ENCODE results near the gene PPP2R5B.

Gene PPP2R5B

GRCh38 chr11:64878494-64879243 lies 45.8 kb upstream of the PPP2R5B start, which contains the start of gene EHD1:
Gene EHD1, minus strand, starts transcription at chr11:64878621. Its CDS starts 157 bp downstream, at chr11:64878464.
- peak; percentile 51 for TF ChIP-seq CTCF (IDR thresholded peaks at IDR 0.05; ENCODE audit: insufficient read depth, missing control alignments)
- FAIRE-seq: no peak
- DNase-seq (ENCODE audit: insufficient read length, low spot score): peak; percentile 99

DNA sequence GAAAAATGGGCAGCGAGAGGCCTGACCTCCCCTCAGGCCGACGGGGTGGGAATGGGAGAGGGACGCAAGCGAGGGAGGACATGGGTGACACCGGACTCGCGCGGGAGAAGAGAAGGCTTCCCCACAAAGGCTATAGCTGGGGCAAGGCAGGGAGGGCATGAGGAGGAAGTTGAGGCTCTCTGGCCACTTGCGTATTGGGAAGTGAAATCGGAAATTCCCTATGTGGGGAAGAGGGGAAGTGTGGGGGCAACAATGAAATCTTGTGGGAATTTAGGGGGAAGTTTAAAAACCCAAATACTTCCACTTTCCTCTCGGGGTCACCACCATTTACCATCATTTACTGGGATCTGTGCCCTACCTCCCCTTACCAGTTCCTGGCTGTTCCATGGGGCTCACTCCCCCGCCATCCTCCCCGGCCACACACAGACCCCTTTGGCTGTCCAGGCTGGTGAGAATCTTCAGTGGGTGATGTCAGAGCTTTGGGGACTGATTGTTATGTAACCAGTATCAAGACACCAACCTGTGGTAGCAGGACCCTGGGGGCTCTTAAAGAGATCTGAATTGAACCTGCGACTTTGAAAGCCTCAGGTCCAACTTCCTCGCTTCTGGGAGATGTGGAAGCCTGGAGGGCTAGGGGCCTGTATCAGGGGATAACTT lies 45.1 kb upstream of the PPP2R5B start:
- FAIRE-seq (no peak), DNase-seq (ENCODE audit: insufficient read length, low spot score) (no peak)
- no peak for TF ChIP-seq CTCF (IDR thresholded peaks at IDR 0.05; ENCODE audit: insufficient read depth, missing control alignments)

DNA sequence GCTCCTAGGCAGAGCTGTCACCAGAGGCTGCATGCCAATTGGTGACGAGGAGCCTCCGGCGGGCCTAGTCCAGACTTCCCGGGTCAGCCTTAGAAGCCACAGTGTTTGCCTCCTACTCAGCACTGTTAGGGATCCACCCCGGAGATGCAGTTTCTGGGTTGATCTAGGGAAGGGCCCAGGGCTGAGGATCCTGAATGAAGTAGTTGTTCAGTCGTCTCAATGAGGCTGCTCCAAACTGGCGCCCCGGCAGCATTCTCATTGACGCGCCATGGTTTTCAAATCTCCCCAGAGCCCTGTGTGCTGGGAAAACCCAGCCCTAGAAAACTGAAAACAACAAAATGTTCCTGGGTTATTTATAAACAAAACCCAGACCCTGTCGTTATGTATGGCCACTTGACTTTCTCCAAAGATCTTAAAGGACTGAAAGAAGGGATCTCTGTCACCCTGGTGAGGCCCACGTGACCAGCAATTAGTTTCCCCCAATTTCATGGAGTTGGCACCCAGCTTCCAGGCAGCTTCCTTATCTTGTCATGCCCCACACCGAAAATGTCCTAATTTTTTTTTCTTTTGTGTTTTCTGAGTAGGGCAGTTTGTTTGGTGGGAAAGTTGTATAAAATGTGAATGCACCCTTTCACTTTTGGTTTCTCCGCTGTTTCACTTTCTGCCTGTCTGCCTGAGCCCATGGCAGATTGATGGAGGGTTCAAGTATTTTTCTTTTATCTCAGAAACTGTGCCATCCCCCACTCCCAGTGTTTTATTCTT lies 44.1 kb upstream of the PPP2R5B start:
- DNase-seq (ENCODE audit: insufficient read length, low spot score) (no peak), FAIRE-seq (no peak)
- TF ChIP-seq CTCF (IDR thresholded peaks at IDR 0.05; ENCODE audit: insufficient read depth, missing control alignments): no peak

- FAIRE-seq (no peak), DNase-seq (ENCODE audit: insufficient read length, low spot score) (no peak)
- TF ChIP-seq CTCF (IDR thresholded peaks at IDR 0.05; ENCODE audit: insufficient read depth, missing control alignments): no peak
Measured at GRCh38 chr11:64881476-64881875, 43.0 kb upstream of the PPP2R5B start.

DNA sequence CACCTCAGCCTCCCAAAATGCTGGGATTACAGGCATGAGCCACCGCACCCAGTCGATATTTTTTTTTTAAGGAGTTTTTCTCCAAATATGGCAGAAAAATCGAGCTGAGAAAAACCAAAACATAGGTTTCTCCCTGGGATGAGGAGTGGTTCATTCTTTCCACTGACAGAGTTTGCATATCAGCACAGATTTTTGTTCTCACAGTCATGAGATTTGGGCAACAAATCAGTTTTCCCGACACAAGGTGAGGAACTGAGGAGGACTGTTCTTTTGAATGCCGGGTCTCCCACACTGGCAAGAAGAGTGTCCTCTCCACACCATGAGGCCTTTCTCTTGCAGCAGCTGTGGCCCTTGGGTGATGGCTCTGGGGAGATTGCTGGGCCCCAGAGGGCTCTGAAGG lies 42.2 kb upstream of the PPP2R5B start:
- FAIRE-seq: no peak
- TF ChIP-seq CTCF (IDR thresholded peaks at IDR 0.05; ENCODE audit: insufficient read depth, missing control alignments): no peak
- no peak for DNase-seq (ENCODE audit: insufficient read length, low spot score)

GRCh38 chr11:64883575-64883974 lies 40.9 kb upstream of the PPP2R5B start:
- DNase-seq (ENCODE audit: insufficient read length, low spot score): no peak
- no peak for TF ChIP-seq CTCF (IDR thresholded peaks at IDR 0.05; ENCODE audit: insufficient read depth, missing control alignments)
- no peak for FAIRE-seq

Data from D721Med (cell line).